GM12875 (cell line): ENCODE data around the gene FUBP3.

Source experiments
- H3K4me3 ChIP-seq: one replicate; pipeline ENCODE4 v1.5.1; 2011; ENCODE audit warnings: low read depth, low read length, control low read depth
- CTCF ChIP-seq: IDR thresholded peaks from 2 replicates; pipeline ENCODE4 v1.5.1; 2011; ENCODE audit warnings: low read depth, mild to moderate bottlenecking, control low read depth, inconsistent platforms, low read length, moderate library complexity, borderline replicate concordance; ENCODE audit not compliant: insufficient read depth

Gene FUBP3

GRCh38 chr9:130593020-130593419 lies 13.6 kb downstream of the FUBP3 start:
- H3K4me3 ChIP-seq: no peak overlapping the region
- TF ChIP-seq CTCF: no peak

- no peak overlapping the region for H3K4me3 ChIP-seq
- no peak for TF ChIP-seq CTCF
These were observed 17.9 kb downstream of the FUBP3 start for GRCh38 chr9:130597228-130597627.

GRCh38 chr9:130598188-130598587 lies 18.8 kb downstream of the FUBP3 start:
- H3K4me3 ChIP-seq: no peak overlapping the region
- no peak for TF ChIP-seq CTCF

- no peak overlapping the region for H3K4me3 ChIP-seq
- no peak for TF ChIP-seq CTCF
These were observed 20.2 kb downstream of the FUBP3 start for GRCh38 chr9:130599625-130600024.

GRCh38 chr9:130601100-130601499 lies 21.7 kb downstream of the FUBP3 start:
- TF ChIP-seq CTCF: no peak
- no peak overlapping the region for H3K4me3 ChIP-seq

- no peak overlapping the region for H3K4me3 ChIP-seq
- TF ChIP-seq CTCF: no peak
These were observed 24.9 kb downstream of the FUBP3 start for GRCh38 chr9:130604295-130604694.

- no peak overlapping the region for H3K4me3 ChIP-seq
- TF ChIP-seq CTCF: no peak
These were observed 27.7 kb downstream of the FUBP3 start for GRCh38 chr9:130606887-130607600.
